ENCODE data around the gene EPHA3.

Gene EPHA3

DNA sequence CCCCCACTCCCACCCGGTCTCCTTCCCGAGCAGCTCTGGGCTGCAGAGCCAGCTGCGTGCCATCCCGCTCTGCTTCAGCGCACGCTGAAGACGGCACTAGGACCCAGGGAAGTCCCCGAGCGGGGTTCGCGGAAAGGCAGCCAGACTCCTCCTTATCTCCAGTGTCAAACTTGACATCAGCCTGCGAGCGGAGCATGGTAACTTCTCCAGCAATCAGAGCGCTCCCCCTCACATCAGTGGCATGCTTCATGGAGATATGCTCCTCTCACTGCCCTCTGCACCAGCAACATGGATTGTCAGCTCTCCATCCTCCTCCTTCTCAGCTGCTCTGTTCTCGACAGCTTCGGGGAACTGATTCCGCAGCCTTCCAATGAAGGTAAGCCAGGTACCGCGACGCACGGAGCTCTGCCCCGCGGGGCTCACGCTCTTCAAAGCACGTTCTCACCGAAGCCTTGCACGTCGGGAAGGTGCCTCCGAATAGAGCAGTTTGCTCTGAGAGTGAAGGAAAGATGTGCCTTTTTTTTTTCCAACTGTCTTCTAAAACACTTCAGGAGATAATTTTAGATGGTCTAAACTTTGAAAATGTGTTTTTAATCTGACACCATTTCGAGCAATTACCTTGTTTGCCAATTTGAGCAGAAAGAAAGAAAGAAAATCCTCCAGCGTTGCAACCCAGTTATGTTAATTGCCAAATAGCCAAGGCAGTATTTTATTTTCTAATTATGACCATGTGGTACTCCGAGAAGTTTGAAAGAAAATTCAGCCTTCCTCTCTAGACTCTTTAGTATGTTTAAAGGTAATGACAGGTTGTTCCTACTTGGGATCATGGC lies at the start of gene EPHA3:
TSS of gene EPHA3 (plus strand) at position 161 of the 830 bp plus-strand sequence. CDS start at position 289, 128 bp downstream.
- peak in 10 of 14 donors; percentile 5 to 59 (median 44) for DNase-seq

DNA sequence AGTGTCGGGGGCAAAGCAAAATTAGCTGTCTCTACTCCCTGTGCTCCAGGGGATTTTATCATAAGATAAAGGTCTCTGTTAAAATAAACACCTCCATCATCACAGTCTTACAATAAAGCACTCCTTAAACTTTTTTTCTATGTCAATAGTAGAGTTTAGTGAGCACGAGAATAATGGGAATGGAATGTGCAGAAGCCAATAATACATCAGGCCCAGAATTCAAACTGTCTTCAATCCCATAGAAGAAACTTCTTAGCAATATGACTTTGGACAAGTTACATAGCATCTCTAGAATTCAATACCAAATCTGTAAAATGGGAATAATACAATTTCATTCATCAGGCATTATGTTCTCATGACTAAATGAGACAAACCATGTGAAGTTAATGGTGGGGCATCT lies 49.0 kb upstream of the EPHA3 start:
- DNase-seq: no peak

- no peak for DNase-seq
These were observed 48.1 kb upstream of the EPHA3 start for GRCh38 chr3:89059211-89059925.

DNA sequence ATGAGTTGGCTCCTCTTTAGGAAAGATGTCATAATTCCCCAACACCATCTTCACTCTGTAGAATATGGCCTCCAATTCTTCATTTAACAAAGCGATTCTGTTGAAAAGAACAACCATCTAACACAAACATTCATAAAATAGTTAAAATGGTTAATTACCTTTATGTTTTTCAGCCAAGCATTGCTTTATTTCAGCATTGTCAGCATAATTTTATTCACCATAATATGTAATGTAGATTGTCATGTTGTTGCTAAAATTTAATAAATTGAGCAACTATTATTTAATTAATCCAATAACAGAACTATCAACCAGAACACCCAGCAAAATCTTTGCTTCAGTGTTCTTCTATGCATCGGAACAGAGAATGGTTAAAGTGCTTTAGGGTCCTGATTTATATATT lies 46.2 kb upstream of the EPHA3 start:
- no peak for DNase-seq

DNA sequence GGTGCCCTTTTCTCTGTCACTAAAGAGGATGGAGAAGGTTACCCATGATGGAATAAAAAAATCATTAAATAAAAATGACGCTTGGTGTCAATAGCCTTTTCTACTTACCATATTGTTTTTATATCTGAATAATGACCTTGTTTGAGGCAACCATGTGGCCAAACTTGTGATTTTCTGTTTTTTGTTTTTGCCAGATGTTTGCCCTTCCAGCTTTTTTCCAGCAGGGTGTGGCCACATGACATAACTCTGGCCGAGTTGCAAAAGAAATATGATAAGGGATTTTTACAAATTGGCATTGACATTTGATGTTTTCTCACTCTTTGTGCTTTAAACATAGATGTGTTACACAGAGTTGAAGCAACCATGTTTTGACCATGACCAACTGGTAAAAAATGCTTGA lies 39.7 kb upstream of the EPHA3 start:
- no peak for DNase-seq

DNA sequence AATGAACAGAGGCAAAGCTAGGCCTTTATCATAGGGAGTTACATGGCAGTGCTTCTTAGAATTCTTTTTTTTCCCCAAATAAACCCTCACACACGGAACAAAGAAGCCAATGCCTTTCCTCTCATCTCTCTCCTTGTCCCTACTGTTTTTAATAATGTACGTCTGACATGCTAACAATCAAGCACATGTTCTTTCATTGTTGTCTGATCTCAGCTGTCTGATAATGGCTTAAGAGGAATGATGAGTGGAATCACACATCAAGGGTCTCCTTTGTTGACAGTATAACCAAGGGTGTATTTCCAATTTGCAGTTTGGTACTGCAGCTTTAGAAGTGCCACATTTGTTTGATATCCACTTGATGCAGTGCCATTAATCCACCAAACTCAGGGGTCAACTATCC lies 34.8 kb upstream of the EPHA3 start:
- DNase-seq: no peak

GRCh38 chr3:89079944-89080343 lies 27.5 kb upstream of the EPHA3 start:
- no peak for DNase-seq

- DNase-seq: no peak
These were observed 19.6 kb upstream of the EPHA3 start for GRCh38 chr3:89087851-89088250.

DNA sequence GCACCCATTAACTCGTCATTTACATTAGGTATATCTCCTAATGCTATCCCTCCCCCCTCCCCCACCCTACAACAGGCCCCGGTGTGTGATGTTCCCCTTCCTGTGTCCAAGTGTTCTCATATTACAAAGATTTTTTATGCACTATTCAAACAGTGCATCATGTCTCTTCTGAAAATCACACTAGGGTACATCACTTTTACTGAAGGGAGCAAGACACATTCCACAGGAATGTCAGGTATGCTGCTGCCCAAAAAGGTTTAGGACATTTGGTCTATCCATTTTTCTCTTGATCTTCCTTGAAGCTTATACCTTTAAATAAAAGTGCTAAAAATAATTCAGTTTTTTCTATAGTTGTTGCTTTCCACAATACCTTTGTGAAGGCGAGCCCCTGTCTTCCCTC lies 9.2 kb upstream of the EPHA3 start:
- DNase-seq: no peak

GRCh38 chr3:89098964-89099585 lies 8.3 kb upstream of the EPHA3 start:
- peak in 3 of 14 donors; percentile 1 to 23 (median 12) for DNase-seq

DNA sequence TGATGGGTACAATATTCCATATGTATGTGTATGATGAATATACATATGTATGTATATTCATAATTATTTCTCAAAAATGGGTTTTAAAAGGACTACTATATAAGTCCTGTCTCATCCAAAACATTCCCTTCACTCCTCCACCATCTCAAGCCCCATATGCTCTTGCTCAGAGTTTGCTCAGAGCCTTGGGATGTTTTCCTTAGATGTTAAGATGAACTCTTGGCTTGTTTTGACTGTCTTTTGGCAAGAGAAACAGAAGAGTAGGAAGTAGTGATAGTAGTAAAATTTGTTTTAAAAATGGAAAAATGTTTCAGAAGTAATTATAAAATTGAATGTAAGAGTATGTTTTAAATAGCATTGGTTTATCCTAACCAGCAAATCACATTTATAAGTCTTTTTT lies 6.2 kb upstream of the EPHA3 start:
- no peak for DNase-seq

- DNase-seq: no peak
These were observed 5.5 kb upstream of the EPHA3 start for GRCh38 chr3:89101921-89102320.

- no peak for DNase-seq
These were observed 2.9 kb upstream of the EPHA3 start for GRCh38 chr3:89104499-89104898.

DNA sequence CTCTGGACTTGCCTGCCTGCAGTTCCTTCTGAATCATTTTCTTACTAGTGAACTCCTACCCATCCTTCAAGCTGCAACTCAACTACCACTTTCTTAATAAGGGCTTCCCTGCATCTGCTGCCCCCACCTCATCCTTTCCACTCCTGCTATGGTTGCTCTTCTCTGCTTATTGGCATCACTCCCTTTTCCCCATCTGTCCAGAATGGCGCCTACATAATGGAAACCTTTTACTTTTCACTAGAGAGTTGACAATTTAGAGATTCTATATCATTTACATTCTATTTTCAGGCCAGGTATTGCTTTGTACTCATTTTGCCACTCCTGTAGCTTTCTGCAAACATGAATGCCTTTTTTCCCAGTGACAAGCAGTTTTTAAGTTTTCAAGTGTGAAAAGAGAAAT lies 1.9 kb upstream of the EPHA3 start:
- DNase-seq: no peak

- DNase-seq: no peak
These were observed 800 bp downstream of the EPHA3 start for GRCh38 chr3:89108291-89108550.

- DNase-seq: no peak
These were observed 5.9 kb downstream of the EPHA3 start for GRCh38 chr3:89113344-89113743.

DNA sequence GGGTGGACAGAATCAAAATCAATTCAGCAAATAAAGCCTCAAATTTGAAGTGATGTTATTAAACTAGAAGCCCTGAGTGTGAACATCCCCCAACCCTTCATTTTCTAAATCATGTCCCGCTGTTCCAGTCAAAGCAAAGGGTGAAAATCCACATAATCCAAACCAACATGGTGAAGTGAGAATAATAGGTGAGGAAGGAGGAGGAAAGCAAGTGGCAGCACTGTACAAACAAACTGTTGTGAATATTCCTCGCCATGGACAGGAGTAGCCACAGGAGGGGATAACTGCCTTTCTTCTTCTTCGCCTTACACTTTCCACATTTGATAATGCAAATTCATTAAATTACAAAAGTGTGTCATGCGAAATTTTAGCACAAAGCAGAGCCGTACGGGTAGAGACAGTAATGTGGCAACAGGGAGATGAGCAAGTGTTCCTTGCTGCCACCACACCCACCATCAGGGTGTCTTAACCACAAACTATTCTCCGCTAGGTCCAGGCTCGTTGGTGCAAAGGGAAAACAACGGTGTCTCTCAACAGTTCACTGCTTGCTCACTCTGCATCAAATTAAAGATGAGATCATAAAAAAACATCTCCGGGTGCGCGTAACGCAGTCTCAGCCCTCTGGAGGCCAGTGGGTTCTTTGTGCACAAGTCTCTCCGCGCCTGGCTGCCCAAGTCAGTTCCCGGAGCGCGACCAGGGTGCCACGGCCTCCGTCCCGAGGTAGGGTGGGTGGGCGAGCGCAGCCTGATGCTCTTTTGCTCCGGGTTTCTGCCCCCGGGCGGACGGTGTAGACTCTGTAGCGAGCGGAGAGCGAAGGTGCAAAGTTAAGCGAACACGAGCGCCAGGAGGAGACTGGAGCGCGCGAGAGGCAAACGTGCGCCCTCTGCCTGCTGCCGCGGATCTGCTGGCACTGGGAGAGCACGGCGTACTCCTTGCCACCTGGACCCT lies 6.7 kb downstream of the EPHA3 start:
- DNase-seq: peak in 11 of 14 donors; percentile 10 to 60 (median 45)

DNA sequence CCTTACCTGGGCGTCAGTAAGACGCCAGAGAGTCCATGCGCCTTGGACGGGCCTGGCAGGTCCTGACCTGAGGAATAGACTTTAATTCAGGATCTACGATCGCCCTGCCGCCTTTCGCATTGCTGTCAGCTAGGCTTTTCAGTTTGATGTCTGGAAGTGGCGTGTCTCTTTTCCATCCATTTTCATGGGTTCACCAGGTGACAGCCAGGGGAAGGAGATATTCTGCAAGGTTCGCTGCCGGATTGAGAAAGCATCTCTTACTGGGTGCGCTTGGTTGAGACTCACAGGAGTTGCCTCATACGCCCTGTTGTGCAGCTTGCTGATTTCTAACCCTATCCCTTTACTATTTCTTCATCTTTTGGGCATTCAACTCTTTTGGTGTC lies 7.4 kb downstream of the EPHA3 start:
- no peak for DNase-seq

- no peak for DNase-seq
These were observed 9.1 kb downstream of the EPHA3 start for GRCh38 chr3:89116476-89116875.

GRCh38 chr3:89138048-89138447 lies 30.6 kb downstream of the EPHA3 start:
- DNase-seq: no peak

GRCh38 chr3:89139870-89140269 lies 32.4 kb downstream of the EPHA3 start:
- no peak for DNase-seq

- no peak for DNase-seq
These were observed 36.7 kb downstream of the EPHA3 start for GRCh38 chr3:89144080-89144479.

GRCh38 chr3:89145995-89146394 lies 38.6 kb downstream of the EPHA3 start:
- no peak for DNase-seq
